HepG2 (cell line): ENCODE measurements around the gene KCNB1. TPM values are rescaled to one million over a fixed set of nuclear protein-coding genes. Genes with fewer than 3 reads are reported as not detected.

ENCODE experiments used
- ATF5 ChIP-seq: sonication (generic); formaldehyde crosslinking; IDR thresholded peaks from 2 replicates; pipeline ENCODE4 v1.4.0; 2020; ENCODE audit warnings: mild to moderate bottlenecking, low read depth, missing genetic modification reagents
- BCL6 ChIP-seq: IDR thresholded peaks from 2 replicates; pipeline ENCODE4 v1.6.1; 2016; ENCODE audit warnings: missing genetic modification reagents, missing compliant biosample characterization
- CBX5 ChIP-seq: sonication (generic); formaldehyde crosslinking; IDR thresholded peaks from 2 replicates; pipeline ENCODE4 v1.4.0; 2020; ENCODE audit warnings: missing genetic modification reagents, borderline replicate concordance
- CC2D1A ChIP-seq: sonication (generic); formaldehyde crosslinking; IDR thresholded peaks from 2 replicates; pipeline ENCODE4 v1.8.1; 2023; ENCODE audit warnings: mild to moderate bottlenecking, missing genetic modification reagents
- GABPB1 ChIP-seq: IDR thresholded peaks from 2 replicates; pipeline ENCODE4 v1.6.1; 2016; ENCODE audit warnings: mild to moderate bottlenecking, missing genetic modification reagents, moderate library complexity, missing compliant biosample characterization
- MBD4 ChIP-seq: IDR thresholded peaks from 2 replicates; pipeline ENCODE4 v1.6.1; 2012; ENCODE audit warnings: low read length, inconsistent platforms, borderline replicate concordance
- SMAD3 ChIP-seq: sonication (generic); formaldehyde crosslinking; IDR thresholded peaks from 2 replicates; pipeline ENCODE4 v1.4.0; 2020; ENCODE audit warnings: missing genetic modification reagents
- TFDP2 ChIP-seq: sonication (generic); formaldehyde crosslinking; IDR thresholded peaks from 2 replicates; pipeline ENCODE4 v1.4.0; 2020; ENCODE audit warnings: missing genetic modification reagents
- ZBTB40 ChIP-seq, 2 experiments: fragments of 450-650 bp in 1 of 2; sonication (generic) in 1 of 2; formaldehyde crosslinking in 1 of 2; IDR thresholded peaks; 2 replicates each; pipeline versions ENCODE4 v1.6.1 to v1.8.0; 2016 to 2022; ENCODE audit warnings: antibody characterized with exemption in 1 of 2, mild to moderate bottlenecking in 1 of 2, missing genetic modification reagents in 1 of 2
- ZNF446 ChIP-seq: sonication (generic); formaldehyde crosslinking; IDR thresholded peaks from 2 replicates; pipeline ENCODE4 v1.5.0; 2020; ENCODE audit warnings: mild to moderate bottlenecking, missing genetic modification reagents
- ZNF580 ChIP-seq: IDR thresholded peaks from 2 replicates; pipeline ENCODE4 v1.6.1; 2016; ENCODE audit warnings: low read depth, borderline replicate concordance
- ZNF691 ChIP-seq: sonication (generic); formaldehyde crosslinking; IDR thresholded peaks from 2 replicates; pipeline ENCODE4 v1.4.0; 2020; ENCODE audit warnings: missing genetic modification reagents, low read depth, mild to moderate bottlenecking, borderline replicate concordance
- ZSCAN31 ChIP-seq: sonication (generic); formaldehyde crosslinking; IDR thresholded peaks from 2 replicates; pipeline ENCODE4 v1.5.0; 2020; ENCODE audit warnings: low read depth, mild to moderate bottlenecking, missing genetic modification reagents
- polyA plus RNA-seq, 8 experiments: library from polyadenylated mRNA; depleted of rRNA in 3 of 8; stranded (reverse) in 7 of 8; unstranded in 1 of 8; fragments of >200 nt; fragmentation: Illumina TruSeq in 4 of 8; extraction: Trizol in 4 of 8; gene quantifications; 2 replicates each; pipeline versions ENCODE4 v1.2.1 to v1.2.3, GENCODE V29; 2011 to 2016; ENCODE audit warnings: low read depth in 4 of 8, missing spikeins in 1 of 8, mixed read lengths in 1 of 8; ENCODE audit not compliant: insufficient read depth in 1 of 8
- total RNA-seq, 5 experiments: library from RNA; depleted of rRNA; stranded (reverse); fragments of >200 nt; fragmentation: Illumina TruSeq; extraction: Trizol; gene quantifications; 2 replicates each; pipeline ENCODE4 v1.2.3, GENCODE V29; 2016; ENCODE audit warnings: low read depth in 1 of 5

KCNB1 gene
- total and polyA plus RNA-seq, 2 of the 13 experiments (the other 11 are each of a cell fraction or from before 2014, with no cell fraction given), result 0.02 TPM; not detected in 1

GRCh38 chr20:49484180-49485140, 2.0 kb upstream of the KCNB1 start (continued):
- TF ChIP-seq ZBTB40 (IDR thresholded peaks at IDR 0.05) (no peak), ZBTB40 (CRISPR knock-in tag; IDR thresholded peaks at IDR 0.05) (no peak), GABPB1 (peak; percentile 86), ZNF691 (peak; percentile 94; the same call in 1 of the 2 replicates), ZNF580 (CRISPR knock-in tag) (peak; percentile 81; the same call in 1 of the 2 replicates), CBX5 (CRISPR knock-in tag) (peak; percentile 89; the same call in 1 of the 2 replicates), ZNF446 (CRISPR knock-in tag) (no peak), ZSCAN31 (CRISPR knock-in tag) (no peak), MBD4 (no peak), CC2D1A (no peak), BCL6 (CRISPR knock-in tag) (peak; percentile 57), TFDP2 (CRISPR knock-in tag) (peak; percentile 64; the same call in 1 of the 2 replicates), SMAD3 (0 out of 2 replicates have a peak, but pooled peaks have one; percentile 30), ATF5 (CRISPR knock-in tag) (0 out of 2 replicates have a peak, but pooled peaks have one; percentile 63)
